ENCODE results near the gene GAK. TPM values are rescaled to one million over a fixed set of nuclear protein-coding genes. Genes with fewer than 3 reads are reported as not detected.
"Not testable (repeated sequence)": the region's sequence is repeated elsewhere in the genome, so short reads cannot be mapped to it uniquely, and the experiment has no call there.

The GAK gene
- total RNA-seq, 1 donor from 2014 or later = 138 TPM

GRCh38 chr4:946517-947471, 14.7 kb upstream of the GAK start:
- H3K27ac ChIP-seq = no peak overlapping the region
- H3K4me3 ChIP-seq = no peak overlapping the region
- H3K36me3 ChIP-seq = peaks cover 8% of the 10 kb centered on the region
- ATAC-seq (no peak), DNase-seq (peak; percentile 40)
- intact Hi-C loops (cut with DNase I) = no loop called here
- no peaks in the 10 kb centered on the region for H3K4me1 ChIP-seq
- no peaks in the 10 kb centered on the region for H3K9me3 ChIP-seq
- no peak for TF ChIP-seq CTCF (IDR thresholded peaks at IDR 0.05)
- H3K27me3 ChIP-seq = no peaks in the 10 kb centered on the region

GRCh38 chr4:946103-946450, 14.0 kb upstream of the GAK start:
- H3K4me3 ChIP-seq = no peak overlapping the region
- H3K27me3 ChIP-seq = no peaks in the 10 kb centered on the region
- no peak overlapping the region for H3K27ac ChIP-seq
- ATAC-seq (no peak), DNase-seq (peak; percentile 40)
- H3K36me3 ChIP-seq = peaks cover under 1% of the 10 kb centered on the region
- no peaks in the 10 kb centered on the region for H3K9me3 ChIP-seq
- intact Hi-C loops (cut with DNase I) = no loop called here
- H3K4me1 ChIP-seq = no peaks in the 10 kb centered on the region
- no peak for TF ChIP-seq CTCF (IDR thresholded peaks at IDR 0.05)

GRCh38 chr4:945274-946102, 13.4 kb upstream of the GAK start:
- H3K9me3 ChIP-seq = no peaks in the 10 kb centered on the region
- ATAC-seq = peak; percentile 35

GRCh38 chr4:939508-939907, 7.4 kb upstream of the GAK start:
- H3K36me3 ChIP-seq; DNase-seq; H3K27me3 ChIP-seq; ATAC-seq; intact Hi-C loops (cut with DNase I); H3K4me3 ChIP-seq; H3K4me1 ChIP-seq; H3K27ac ChIP-seq; H3K9me3 ChIP-seq: not testable (repeated sequence)

More at GRCh38 chr4:945274-946102, 13.4 kb upstream of the GAK start:
- no peak for TF ChIP-seq CTCF (IDR thresholded peaks at IDR 0.05)
- H3K27me3 ChIP-seq = no peaks in the 10 kb centered on the region
- no peaks in the 10 kb centered on the region for H3K36me3 ChIP-seq
- no peak overlapping the region for H3K27ac ChIP-seq
- peak; percentile 42 for DNase-seq
- no peak overlapping the region for H3K4me3 ChIP-seq
- no peaks in the 10 kb centered on the region for H3K4me1 ChIP-seq
- intact Hi-C loops (cut with DNase I) = no loop called here

- TF ChIP-seq CTCF (IDR thresholded peaks at IDR 0.05) = no peak
- intact Hi-C loops (cut with DNase I) = no loop called here
- no peak for ATAC-seq
- no peak for DNase-seq
- Histone ChIP-seq H3K27ac (peak overlapping the region; percentile 96), H3K4me1 (peaks cover 30% of the 10 kb centered on the region), H3K9me3 (no peaks in the 10 kb centered on the region), H3K36me3 (no peaks in the 10 kb centered on the region), H3K27me3 (no peaks in the 10 kb centered on the region), H3K4me3 (peak overlapping the region; percentile 100)
Measured at GRCh38 chr4:932713-933070, 576 bp upstream of the GAK start.

All from upper lobe of right lung (tissue), 1 donor.